Gastrocnemius medialis (tissue), 4 donors: ENCODE measurements around the gene TUBB8B. TPM values are rescaled to one million over a fixed set of nuclear protein-coding genes. Genes with fewer than 3 reads are reported as not detected.
"Not testable (repeated sequence)": the region's sequence is repeated elsewhere in the genome, so short reads cannot be mapped to it uniquely, and the experiment has no call there.

Source experiments
- ATAC-seq, 2 donors: fragments of 150-250 bp; one replicate each; pipeline ENCODE4 v1.9.1; 2016
- DNase-seq, 2 donors: peaks; one replicate each; pipeline ENCODE4 v3.0.0-alpha.2; 2019
- H3K27ac ChIP-seq, 4 donors: fragments of 200-600 bp; sonication (generic); 1 replicate in 1 of 4; 2 replicates in 3 of 4; pipeline ENCODE4 v1.5.1; 2016 to 2018; ENCODE audit warnings: mild to moderate bottlenecking in 2 of 4, moderate library complexity in 1 of 4
- H3K27me3 ChIP-seq, 3 donors: fragments of 200-600 bp; sonication (generic) in 2 of 3; 1 replicate in 1 of 3; 2 replicates in 2 of 3; pipeline versions ENCODE4 v1.5.1 to v1.6.0; 2016 to 2019; ENCODE audit warnings: mild to moderate bottlenecking in 1 of 3, moderate library complexity in 1 of 3
- H3K36me3 ChIP-seq, 2 donors: fragments of 200-600 bp; sonication (generic) in 1 of 2; one replicate each; pipeline ENCODE4 v1.5.1; 2017 to 2018
- H3K4me1 ChIP-seq, 2 donors: fragments of 200-600 bp; sonication (generic) in 1 of 2; one replicate each; pipeline ENCODE4 v1.5.1; 2016 to 2017; ENCODE audit warnings: mild to moderate bottlenecking in 2 of 2
- H3K4me3 ChIP-seq, 4 donors: fragments of 200-600 bp; sonication (generic) in 3 of 4; 1 replicate in 1 of 4; 2 replicates in 3 of 4; pipeline ENCODE4 v1.5.1; 2016 to 2019; ENCODE audit warnings: mild to moderate bottlenecking in 2 of 4
- H3K9me3 ChIP-seq, 3 donors: fragments of 200-600 bp; sonication (generic) in 2 of 3; 1 replicate in 1 of 3; 2 replicates in 2 of 3; pipeline ENCODE4 v1.5.1; 2016 to 2019
- in situ Hi-C, 4 donors: fragments of 200-750 bp; cut with MboI; loops; one replicate each; pipeline versions ENCODE4 v1.15.0 to v1.8.0; 2017; ENCODE audit warnings: low sequenced_read_pairs in 4 of 4
- intact Hi-C: fragments of 100-400 bp; cut with DNase I; formaldehyde crosslinking; loops from one replicate; pipeline ENCODE4 v1.15.1; 2023; ENCODE audit warnings: low total_unique reads
- total RNA-seq, 4 donors: library from RNA; depleted of rRNA; stranded (reverse); fragments of >200 nt; gene quantifications; one replicate each; pipeline versions ENCODE4 v1.1.0 to v1.2.3, GENCODE V29; 2016

The TUBB8B gene
- total RNA-seq, 4 donors from 2014 or later: not detected

DNA sequence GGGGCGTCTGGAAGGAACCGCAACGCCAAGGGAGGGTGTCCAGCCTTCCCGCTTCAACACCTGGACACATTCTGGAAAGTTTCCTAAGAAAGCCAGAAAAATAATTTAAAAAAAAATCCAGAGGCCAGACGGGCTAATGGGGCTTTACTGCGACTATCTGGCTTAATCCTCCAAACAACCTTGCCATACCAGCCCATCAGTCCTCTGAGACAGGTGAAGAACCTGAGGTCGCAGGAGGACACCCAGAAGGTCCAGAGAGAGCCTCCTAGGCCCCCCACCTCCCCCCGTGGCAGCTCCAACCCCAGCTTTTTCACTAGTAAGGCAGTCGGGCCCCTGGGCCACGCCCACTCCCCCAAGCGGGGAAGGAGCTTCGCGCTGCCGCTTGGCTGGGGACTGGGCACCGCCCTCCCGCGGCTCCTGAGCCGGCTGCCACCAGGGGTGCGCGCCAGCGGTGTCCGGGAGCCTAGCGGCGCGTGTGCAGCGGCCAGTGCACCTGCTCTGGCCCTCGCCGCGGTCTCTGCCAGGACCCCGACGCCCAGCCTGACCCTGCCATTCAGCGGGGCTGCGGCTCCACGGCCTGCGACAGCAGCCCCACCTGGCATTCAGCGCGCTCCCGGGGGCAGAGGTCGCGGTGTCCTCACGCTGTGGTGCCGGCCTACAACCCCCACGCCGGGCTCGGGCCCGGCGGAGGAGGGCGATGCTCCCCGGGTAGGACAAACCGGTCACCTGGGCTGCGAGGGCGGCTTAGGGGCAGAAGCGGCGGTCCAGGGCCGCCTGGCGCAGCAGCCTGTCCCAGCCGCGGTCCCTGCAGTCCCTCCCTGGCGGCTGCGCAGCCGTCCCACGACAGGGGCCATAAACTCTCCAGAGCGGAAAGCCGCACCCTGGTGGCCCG, 37.8 kb downstream of the TUBB8B start:
- DNase-seq, H3K4me1 ChIP-seq, intact Hi-C loops, H3K27ac ChIP-seq, H3K36me3 ChIP-seq, H3K27me3 ChIP-seq, H3K4me3 ChIP-seq, H3K9me3 ChIP-seq, ATAC-seq, in situ Hi-C loops: not testable (repeated sequence)

DNA sequence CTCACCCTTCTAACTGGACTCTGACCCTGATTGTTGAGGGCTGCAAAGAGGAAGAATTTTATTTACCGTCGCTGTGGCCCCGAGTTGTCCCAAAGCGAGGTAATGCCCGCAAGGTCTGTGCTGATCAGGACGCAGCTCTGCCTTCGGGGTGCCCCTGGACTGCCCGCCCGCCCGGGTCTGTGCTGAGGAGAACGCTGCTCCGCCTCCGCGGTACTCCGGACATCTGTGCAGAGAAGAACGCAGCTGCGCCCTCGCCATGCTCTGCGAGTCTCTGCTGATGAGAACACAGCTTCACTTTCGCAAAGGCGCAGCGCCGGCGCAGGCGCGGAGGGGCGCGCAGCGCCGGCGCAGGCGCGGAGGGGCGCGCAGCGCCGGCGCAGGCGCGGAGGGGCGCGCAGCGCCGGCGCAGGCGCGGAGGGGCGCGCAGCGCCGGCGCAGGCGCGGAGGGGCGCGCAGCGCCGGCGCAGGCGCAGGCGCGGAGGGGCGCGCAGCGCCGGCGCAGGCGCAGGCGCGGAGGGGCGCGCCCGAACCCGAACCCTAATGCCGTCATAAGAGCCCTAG, 38.7 kb downstream of the TUBB8B start:
- H3K4me1 ChIP-seq, H3K9me3 ChIP-seq, H3K27ac ChIP-seq, in situ Hi-C loops, DNase-seq, H3K4me3 ChIP-seq, H3K27me3 ChIP-seq, intact Hi-C loops, ATAC-seq, H3K36me3 ChIP-seq: not testable (repeated sequence)

DNA sequence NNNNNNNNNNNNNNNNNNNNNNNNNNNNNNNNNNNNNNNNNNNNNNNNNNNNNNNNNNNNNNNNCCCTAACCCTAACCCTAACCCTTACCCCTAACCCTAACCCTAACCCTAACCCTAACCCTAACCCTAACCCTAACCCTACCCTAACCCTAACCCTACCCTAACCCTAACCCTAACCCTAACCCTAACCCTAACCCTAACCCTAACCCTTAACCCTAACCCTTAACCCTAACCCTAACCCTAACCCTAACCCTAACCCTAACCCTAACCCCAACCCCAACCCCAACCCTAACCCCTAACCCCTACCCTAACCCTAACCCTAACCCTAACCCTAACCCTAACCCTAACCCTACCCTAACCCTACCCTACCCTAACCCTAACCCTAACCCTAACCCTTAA, 39.5 kb downstream of the TUBB8B start:
- H3K27me3 ChIP-seq, H3K36me3 ChIP-seq, H3K4me1 ChIP-seq, in situ Hi-C loops, DNase-seq, H3K9me3 ChIP-seq, ATAC-seq, H3K27ac ChIP-seq, intact Hi-C loops, H3K4me3 ChIP-seq: not testable (repeated sequence)

Other genes with a start within 250 kb of the TUBB8B start
- 10 to 100 TPM; 23.6 to 48.7 (median 42.2) TPM for gene USP14, start 108.9 kb upstream of the TUBB8B start, total RNA-seq
- 10 to 100 TPM in 3 of 4 donors, 1 to 10 TPM in 1; 6.4 to 19.4 (median 16.9) TPM for gene THOC1, start 218.4 kb upstream of the TUBB8B start, total RNA-seq